Activated naive CD4-positive, alpha-beta T cell treated with anti-CD3 and anti-CD28 coated beads for 36 hours (primary cell): ENCODE results near the gene RAB11FIP4. TPM values are rescaled to one million over a fixed set of nuclear protein-coding genes. Genes with fewer than 3 reads are reported as not detected.

Source experiments
- CTCF ChIA-PET: fragments of 350-600 bp; sonication (Branson Sonifier 250); formaldehyde crosslinking; loops from one replicate; lab custom pipeline; 2021; ENCODE audit warnings: antibody characterized with exemption; lab: Charles Lee
- DNase-seq: peaks from one replicate; pipeline ENCODE4 v3.0.0-alpha.2; 2020
- H3K27ac Mint-ChIP-seq: one replicate; pipeline ENCODE4 v1.8.0; 2021; ENCODE audit warnings: mild to moderate bottlenecking, mixed read lengths
- H3K27me3 Mint-ChIP-seq: one replicate; pipeline ENCODE4 v1.8.0; 2021; ENCODE audit warnings: low read depth, mixed read lengths
- H3K36me3 Mint-ChIP-seq: one replicate; pipeline ENCODE4 v1.8.0; 2021; ENCODE audit warnings: low read depth, mixed read lengths
- H3K4me1 Mint-ChIP-seq: one replicate; pipeline ENCODE4 v1.8.0; 2021; ENCODE audit warnings: low read depth, mixed read lengths
- H3K4me3 Mint-ChIP-seq: one replicate; pipeline ENCODE4 v1.8.0; 2021; ENCODE audit warnings: mild to moderate bottlenecking, moderate library complexity, mixed read lengths
- H3K9me3 Mint-ChIP-seq: one replicate; pipeline ENCODE4 v1.8.0; 2021; ENCODE audit warnings: mixed read lengths
- intact Hi-C: fragments of 100-400 bp; cut with micrococcal nuclease; formaldehyde crosslinking; loops from one replicate; pipeline ENCODE4 v1.15.1; 2023
- total RNA-seq, 2 experiments: library from RNA; stranded (reverse); gene quantifications; one replicate each; pipeline ENCODE4 v1.2.3, GENCODE V29; 2021

Gene RAB11FIP4
- total RNA-seq, 2 experiments from 2014 or later = 31.3 to 33.1 TPM

DNA sequence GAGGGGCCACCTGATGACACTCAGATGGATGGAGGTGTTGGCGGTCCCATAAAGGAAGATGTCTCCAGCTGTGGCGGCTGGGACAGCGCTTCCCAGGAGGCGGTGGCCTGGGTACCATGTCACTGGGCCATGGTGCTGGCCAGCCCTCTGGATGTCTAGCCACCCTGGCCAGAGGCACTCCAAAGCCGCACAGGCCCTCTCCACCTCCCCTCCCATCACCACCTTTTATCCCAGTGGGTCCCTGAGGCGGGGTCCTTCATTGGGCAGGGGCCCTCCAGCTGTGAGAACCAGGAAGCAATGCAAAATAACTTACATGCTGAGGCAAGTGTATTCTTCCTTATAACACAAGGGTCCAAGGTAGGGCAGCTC lies 23.1 kb downstream of the RAB11FIP4 start:
- no peak overlapping the region for H3K27ac Mint-ChIP-seq
- DNase-seq = no peak
- CTCF ChIA-PET = no interaction called here
- no peaks in the 10 kb centered on the region for H3K9me3 Mint-ChIP-seq
- H3K36me3 Mint-ChIP-seq = no peaks in the 10 kb centered on the region
- H3K4me1 Mint-ChIP-seq = no peaks in the 10 kb centered on the region
- intact Hi-C loops = no loop called here
- H3K27me3 Mint-ChIP-seq = no peaks in the 10 kb centered on the region
- no peak overlapping the region for H3K4me3 Mint-ChIP-seq

DNA sequence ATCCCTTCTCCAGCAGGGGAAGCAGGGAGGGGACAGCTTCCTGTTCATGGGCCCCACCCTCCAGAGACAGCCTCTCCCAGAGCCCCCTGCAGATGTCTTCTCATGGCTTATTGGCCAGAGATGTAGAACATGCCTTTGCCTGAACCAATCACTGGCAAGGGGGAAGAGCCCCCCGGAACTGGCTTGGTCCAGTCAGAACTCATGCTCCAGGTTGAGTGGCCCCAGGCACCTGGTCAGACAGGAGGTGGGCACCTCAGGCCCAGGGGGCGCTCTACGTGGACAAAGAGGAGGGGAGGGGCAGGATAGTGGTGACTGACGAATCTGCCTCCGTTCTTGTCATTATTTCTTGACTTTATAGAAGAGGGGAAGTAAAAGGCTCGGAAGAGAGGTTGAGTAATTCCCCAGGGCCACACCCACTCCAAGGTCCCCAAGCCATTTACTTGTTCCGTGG lies 23.6 kb downstream of the RAB11FIP4 start:
- H3K4me3 Mint-ChIP-seq = no peak overlapping the region

DNA sequence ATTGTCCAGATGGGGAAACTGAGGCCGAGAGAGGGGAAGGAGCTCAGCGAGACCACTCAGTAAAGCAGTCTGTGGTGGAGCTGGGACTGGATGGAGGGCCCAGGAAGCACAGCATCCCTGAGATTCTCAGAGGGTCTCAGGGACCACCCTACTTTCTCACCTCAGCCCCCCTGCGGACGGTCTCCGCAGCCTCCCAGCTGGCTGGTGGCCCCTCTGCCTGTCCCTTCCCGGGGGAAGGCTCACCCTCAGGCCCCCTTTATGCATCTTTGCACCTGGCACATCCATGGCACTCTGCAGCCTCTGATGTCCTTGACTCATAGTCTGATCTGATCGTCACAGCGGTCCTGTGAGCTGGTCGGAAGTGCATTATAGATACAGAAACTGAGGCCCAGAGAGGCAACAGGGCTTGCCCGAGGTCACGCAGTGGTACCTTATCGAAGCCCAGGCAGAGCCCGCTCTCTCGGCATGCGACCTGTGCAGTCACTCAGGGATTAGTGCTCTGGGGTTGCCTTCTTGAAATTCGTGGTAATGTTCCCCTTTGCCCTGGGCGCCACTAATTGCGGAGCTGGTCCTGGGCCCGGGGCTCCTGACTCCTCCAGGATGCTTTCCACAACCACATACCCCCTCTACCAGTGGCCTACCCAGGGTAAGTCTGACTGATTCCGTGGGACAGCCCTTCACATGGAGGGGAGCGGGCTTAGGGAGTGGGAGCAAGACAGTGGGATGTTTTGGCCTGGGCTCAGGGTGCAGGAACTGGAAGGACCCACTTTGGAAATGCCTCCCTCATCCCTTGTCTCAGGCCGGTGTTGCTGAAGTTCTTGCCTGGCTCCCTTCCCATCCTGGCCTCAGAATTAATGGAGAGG lies 24.4 kb downstream of the RAB11FIP4 start:
- no peak overlapping the region for H3K27ac Mint-ChIP-seq
- H3K27me3 Mint-ChIP-seq = no peaks in the 10 kb centered on the region
- no peak overlapping the region for H3K4me3 Mint-ChIP-seq
- DNase-seq = no peak
- intact Hi-C loops = no loop called here
- H3K4me1 Mint-ChIP-seq = no peaks in the 10 kb centered on the region
- no peaks in the 10 kb centered on the region for H3K36me3 Mint-ChIP-seq
- H3K9me3 Mint-ChIP-seq = no peaks in the 10 kb centered on the region
- CTCF ChIA-PET = no interaction called here

More for the DNA sequence above, 23.6 kb downstream of the RAB11FIP4 start:
- Mint-ChIP-seq H3K27me3 (no peaks in the 10 kb centered on the region), H3K9me3 (no peaks in the 10 kb centered on the region), H3K27ac (no peak overlapping the region), H3K4me1 (no peaks in the 10 kb centered on the region), H3K36me3 (no peaks in the 10 kb centered on the region)
- no peak for DNase-seq
- intact Hi-C loops = no loop called here
- CTCF ChIA-PET = no interaction called here

DNA sequence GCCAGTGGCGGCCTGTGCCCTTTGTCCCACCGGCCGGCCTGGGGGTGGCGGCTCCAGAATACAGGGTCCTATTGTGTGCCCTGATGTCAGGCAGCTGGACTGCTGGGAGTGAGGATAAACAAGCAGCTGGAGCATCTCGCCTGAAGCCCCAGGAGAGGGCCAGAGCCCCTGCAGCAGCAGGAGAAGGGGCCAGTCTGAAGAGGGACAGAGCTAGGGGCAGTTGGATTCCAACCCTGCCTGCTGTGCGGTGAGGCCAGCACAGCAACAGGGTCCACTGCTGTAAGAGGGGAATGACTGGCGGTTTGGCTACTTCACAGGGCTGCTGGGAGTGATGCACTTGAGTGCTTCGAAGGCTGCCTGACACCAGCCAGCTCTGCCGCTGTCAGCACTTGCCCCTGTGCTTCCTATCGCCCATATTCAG lies 25.0 kb downstream of the RAB11FIP4 start:
- Mint-ChIP-seq H3K27ac (no peak overlapping the region), H3K4me3 (no peak overlapping the region), H3K9me3 (no peaks in the 10 kb centered on the region), H3K27me3 (no peaks in the 10 kb centered on the region), H3K4me1 (no peaks in the 10 kb centered on the region), H3K36me3 (no peaks in the 10 kb centered on the region)
- CTCF ChIA-PET = no interaction called here
- DNase-seq = no peak
- intact Hi-C loops = no loop called here

DNA sequence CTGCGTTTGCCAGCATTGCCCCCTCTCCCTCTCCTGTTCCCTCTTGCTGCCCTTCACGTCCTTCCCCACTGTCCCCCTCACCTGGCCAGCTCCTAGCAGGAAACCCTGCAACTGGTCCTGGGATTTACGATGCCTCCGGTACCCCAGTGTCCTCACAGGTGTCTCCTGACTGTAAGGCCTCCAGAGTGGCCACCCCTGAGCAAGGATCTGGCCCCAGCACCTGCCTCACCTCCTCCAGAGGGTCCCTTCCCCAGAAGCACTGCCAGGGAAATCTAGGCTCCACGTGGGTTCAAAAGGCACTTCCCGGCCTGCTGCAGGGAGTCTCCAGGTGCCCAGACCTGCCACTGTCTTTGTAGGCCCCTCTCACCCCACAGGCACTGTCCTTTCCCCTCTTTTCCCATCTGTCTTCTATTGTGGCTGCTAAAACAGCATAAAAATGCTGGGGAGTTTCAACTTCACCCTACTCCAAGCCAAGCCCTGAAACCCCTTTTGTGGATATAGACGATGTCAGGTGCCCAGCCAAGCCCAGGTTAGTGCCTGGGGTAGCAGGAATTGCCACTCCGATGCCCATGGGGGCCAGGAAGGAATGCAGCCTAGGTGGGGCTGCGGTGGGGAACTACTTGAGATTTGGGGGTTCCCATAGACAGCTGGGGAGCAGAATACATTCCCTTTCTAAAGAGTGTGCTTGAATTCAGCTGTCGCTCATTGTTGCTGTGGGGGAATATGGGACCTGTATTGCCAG lies 25.7 kb downstream of the RAB11FIP4 start:
- DNase-seq = no peak
- Mint-ChIP-seq H3K36me3 (no peaks in the 10 kb centered on the region), H3K4me3 (no peak overlapping the region), H3K27me3 (no peaks in the 10 kb centered on the region), H3K27ac (no peak overlapping the region), H3K9me3 (peaks cover 2% of the 10 kb centered on the region), H3K4me1 (no peaks in the 10 kb centered on the region)
- CTCF ChIA-PET = no interaction called here
- intact Hi-C loops = no loop called here

DNA sequence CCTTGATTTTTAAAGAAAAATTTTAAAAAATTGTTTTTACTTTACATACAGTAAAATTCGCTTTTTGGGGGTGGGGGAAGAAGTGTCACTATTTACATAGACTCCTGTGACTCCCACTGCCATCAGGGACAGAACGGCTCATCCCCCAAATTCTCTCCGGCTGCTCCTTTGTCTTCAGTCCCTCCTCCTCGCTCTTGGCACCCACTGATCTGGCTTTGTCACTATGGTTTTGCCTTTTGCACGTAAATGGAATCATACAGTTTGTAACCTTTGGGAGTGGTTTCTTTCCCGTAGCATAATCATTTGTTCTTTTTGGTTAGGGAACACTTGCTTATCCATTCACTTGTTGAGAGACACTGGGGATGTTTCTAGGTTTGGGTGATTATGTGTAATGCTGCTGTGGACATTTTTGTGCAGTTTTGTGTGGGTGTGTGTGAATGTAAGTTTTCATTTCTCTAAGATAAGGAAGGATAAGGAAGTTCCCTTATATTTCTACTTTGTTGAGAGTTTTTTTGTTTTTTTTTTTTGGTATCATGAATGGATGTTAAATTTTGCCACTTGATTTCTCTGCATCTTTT lies 27.4 kb downstream of the RAB11FIP4 start:
- Mint-ChIP-seq H3K36me3 (no peaks in the 10 kb centered on the region), H3K4me3 (no peak overlapping the region), H3K9me3 (peaks cover 12% of the 10 kb centered on the region), H3K4me1 (no peaks in the 10 kb centered on the region), H3K27ac (no peak overlapping the region), H3K27me3 (no peaks in the 10 kb centered on the region)
- intact Hi-C loops = no loop called here
- CTCF ChIA-PET = interaction anchor here (0.7 kb wide), 1 partner anchor 164 kb away, joined by 3 read pairs; no protein-coding TSS in a partner anchor
- DNase-seq = no peak

DNA sequence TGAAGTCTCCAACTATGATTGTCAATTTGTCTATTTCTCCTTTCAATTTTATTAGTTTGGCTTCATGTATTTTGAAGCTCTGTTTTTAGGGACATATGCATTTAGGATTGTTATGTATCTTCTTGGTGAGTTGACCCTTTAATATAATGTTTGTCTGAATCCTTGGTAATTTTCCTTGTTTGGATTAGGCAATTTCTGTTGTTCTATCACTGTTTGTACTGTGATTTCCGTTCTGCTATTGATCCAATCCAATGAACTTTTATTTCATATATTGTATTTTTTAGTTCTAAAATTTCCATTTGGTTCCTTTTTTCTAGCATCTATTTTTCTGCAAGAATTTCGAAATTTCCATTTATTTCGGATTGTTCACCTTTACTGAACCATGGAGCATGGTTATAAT lies 31.0 kb downstream of the RAB11FIP4 start:
- Mint-ChIP-seq H3K9me3 (peaks cover 14% of the 10 kb centered on the region), H3K27me3 (no peaks in the 10 kb centered on the region), H3K4me1 (no peaks in the 10 kb centered on the region), H3K36me3 (no peaks in the 10 kb centered on the region), H3K4me3 (no peak overlapping the region), H3K27ac (no peak overlapping the region)
- intact Hi-C loops = no loop called here
- no peak for DNase-seq
- CTCF ChIA-PET = no interaction called here

DNA sequence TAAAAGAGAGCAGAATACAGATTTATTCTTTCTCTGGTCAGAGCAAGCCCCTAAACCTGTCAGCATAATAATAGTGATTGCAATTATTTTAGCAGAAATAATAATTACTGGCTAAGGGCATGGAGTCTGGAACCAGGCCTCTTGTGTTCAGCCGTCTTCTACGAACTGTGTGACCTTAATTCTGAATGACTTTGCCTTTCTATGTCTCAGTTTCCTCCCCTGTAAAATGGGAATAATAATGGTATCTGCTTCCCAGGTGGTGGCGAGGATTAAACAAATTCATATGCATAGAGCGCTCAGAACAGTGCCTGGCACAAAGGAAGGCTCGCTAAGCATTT lies 33.4 kb downstream of the RAB11FIP4 start:
- Mint-ChIP-seq H3K27ac (no peak overlapping the region), H3K36me3 (no peaks in the 10 kb centered on the region), H3K9me3 (peaks cover 14% of the 10 kb centered on the region), H3K27me3 (no peaks in the 10 kb centered on the region), H3K4me3 (no peak overlapping the region), H3K4me1 (no peaks in the 10 kb centered on the region)
- DNase-seq = no peak
- CTCF ChIA-PET = no interaction called here
- intact Hi-C loops = no loop called here

DNA sequence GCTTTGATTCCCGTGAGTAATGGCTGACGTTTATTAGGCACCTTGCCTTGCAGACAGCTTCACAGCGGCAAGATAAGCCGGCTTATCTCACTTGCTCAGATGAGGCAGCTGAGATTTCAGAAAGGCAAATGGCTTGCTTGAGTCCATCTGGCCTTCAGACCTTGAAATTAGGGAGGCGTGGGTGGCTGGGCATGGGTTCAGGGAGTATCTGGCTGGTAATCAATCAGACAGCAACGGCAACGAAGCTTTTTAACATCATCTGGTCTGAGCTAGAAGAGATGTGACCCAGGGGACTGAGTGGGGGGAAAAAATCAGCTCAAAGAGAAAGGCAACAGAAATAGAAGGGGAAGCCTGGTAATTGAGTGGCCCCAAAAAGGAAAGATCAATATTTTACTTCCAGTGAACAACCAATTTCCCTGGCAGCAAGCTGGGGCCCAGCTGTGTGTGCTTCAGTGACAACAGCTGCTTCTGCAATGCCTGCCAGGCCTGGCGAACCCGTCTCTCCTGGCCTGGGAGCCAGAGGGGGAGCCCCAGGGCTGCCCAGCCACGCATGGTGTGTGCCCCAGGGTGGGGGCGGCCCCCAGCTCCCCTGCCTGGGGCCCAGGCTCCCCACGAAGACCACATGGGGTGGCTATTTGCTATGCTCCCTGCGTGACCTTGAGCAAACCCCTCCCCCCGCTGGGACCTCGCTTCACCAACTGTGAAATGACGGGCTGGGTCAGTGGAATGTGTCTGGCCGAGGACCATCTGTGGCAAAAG lies 34.0 kb downstream of the RAB11FIP4 start:
- Mint-ChIP-seq H3K4me1 (no peaks in the 10 kb centered on the region), H3K4me3 (no peak overlapping the region), H3K36me3 (no peaks in the 10 kb centered on the region), H3K9me3 (peaks cover 14% of the 10 kb centered on the region), H3K27me3 (no peaks in the 10 kb centered on the region), H3K27ac (no peak overlapping the region)
- CTCF ChIA-PET = no interaction called here
- intact Hi-C loops = no loop called here
- DNase-seq = no peak

DNA sequence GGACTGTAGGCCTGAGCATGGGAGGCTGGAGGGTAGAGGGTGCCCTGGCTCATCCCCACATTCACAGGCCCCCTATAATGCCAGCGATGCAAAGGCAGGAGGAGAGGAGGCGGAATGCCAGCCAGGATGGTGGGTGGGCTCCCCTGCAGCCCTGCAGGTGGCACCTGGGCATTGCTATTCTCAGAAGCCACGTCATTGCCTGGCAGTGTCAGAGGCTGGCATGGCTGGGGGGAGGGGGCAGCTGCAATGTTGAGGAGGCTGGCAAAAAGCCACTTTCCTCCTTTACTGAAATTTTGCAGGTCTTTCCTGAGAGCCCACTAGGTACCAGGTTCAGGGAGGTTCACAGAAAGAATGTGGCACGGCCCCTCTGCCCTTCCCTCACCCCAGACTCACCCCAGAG lies 36.2 kb downstream of the RAB11FIP4 start:
- H3K9me3 Mint-ChIP-seq = peaks cover 9% of the 10 kb centered on the region
- peaks cover under 1% of the 10 kb centered on the region for H3K4me1 Mint-ChIP-seq
- DNase-seq = no peak
- no peak overlapping the region for H3K27ac Mint-ChIP-seq
- H3K36me3 Mint-ChIP-seq = no peaks in the 10 kb centered on the region
- H3K4me3 Mint-ChIP-seq = no peak overlapping the region
- no peaks in the 10 kb centered on the region for H3K27me3 Mint-ChIP-seq
- intact Hi-C loops = no loop called here
- CTCF ChIA-PET = no interaction called here

DNA sequence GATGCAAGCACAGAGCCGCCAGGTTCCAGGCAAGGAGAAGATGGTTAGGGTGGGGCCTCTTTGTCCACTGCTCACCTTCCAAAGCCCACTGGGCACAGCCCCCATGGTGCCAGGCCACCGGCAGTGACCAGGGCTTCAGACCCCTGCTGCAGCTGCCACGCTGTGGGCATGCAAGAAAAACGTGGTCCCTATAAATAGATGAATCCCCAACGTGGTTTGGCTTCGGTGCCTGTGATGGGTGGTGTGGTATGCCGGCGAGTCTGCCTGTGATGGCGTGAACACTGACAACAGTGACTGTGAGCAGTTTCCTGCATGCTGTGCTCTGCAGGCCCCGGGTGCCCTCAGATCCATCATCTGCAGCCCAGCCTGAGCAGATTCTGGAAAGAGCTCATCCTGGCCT lies 36.6 kb downstream of the RAB11FIP4 start:
- CTCF ChIA-PET = no interaction called here
- intact Hi-C loops = no loop called here
- DNase-seq = no peak
- H3K4me3 Mint-ChIP-seq = no peak overlapping the region
- H3K36me3 Mint-ChIP-seq = no peaks in the 10 kb centered on the region
- H3K27me3 Mint-ChIP-seq = no peaks in the 10 kb centered on the region
- H3K9me3 Mint-ChIP-seq = peaks cover 6% of the 10 kb centered on the region
- peaks cover 5% of the 10 kb centered on the region for H3K4me1 Mint-ChIP-seq
- no peak overlapping the region for H3K27ac Mint-ChIP-seq

DNA sequence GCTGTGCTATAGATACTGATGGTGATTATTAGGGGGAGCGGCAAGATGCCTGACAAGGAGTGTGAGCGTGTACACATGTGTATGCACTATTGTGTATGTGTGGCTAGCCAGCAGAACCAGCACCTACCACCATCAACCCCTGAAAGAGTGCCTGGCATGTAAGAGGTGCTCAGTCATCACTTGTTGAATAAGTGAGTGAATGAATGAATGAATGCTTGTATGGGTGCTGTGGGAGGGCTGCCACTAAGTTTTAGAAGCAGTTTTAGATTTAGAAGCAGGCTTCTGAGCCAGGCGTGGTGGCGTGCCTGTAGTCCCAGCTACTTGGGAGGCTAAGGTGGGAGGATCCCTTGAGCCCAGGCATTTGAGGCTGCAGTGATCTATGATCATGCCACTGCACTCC lies 37.0 kb downstream of the RAB11FIP4 start:
- no peak for DNase-seq
- Mint-ChIP-seq H3K9me3 (peaks cover 2% of the 10 kb centered on the region), H3K27me3 (no peaks in the 10 kb centered on the region), H3K27ac (no peak overlapping the region), H3K4me1 (peaks cover 9% of the 10 kb centered on the region), H3K4me3 (no peak overlapping the region), H3K36me3 (no peaks in the 10 kb centered on the region)
- CTCF ChIA-PET = interaction anchor here (0.5 kb wide), 1 partner anchor 91 kb away, joined by 3 read pairs; no protein-coding TSS in a partner anchor
- intact Hi-C loops = no loop called here
